ENCODE data around the gene SZT2. TPM values are rescaled to one million over a fixed set of nuclear protein-coding genes. Genes with fewer than 3 reads are reported as not detected.
A peak's percentile ranks its signal among the peaks of the same experiment; 100 is the strongest.

The SZT2 gene
- total RNA-seq, 1 experiment from 2014 or later = 22.2 TPM

- H3K36me3 ChIP-seq (ENCODE audit: low read depth, low read length) = no peaks in the 10 kb centered on the region
- DNase-seq (peak; percentile 27), ATAC-seq (no peak)
- no peak overlapping the region for H3K27ac ChIP-seq (ENCODE audit: low read length)
- H3K79me2 ChIP-seq (ENCODE audit: low read length) = no peaks in the 10 kb centered on the region
- H3K4me2 ChIP-seq (ENCODE audit: low read length) = no peak overlapping the region
- no peaks in the 10 kb centered on the region for H3K9me2 ChIP-seq (replicated peaks; ENCODE audit: low read length)
- no peaks in the 10 kb centered on the region for H4K20me1 ChIP-seq (ENCODE audit: low read length)
- TF ChIP-seq EZH2phosphoT487 (IDR thresholded peaks at IDR 0.05; ENCODE audit: borderline replicate concordance, low read length) (no peak), CTCF (conservative IDR thresholded peaks at IDR 0.05; ENCODE audit: low read depth, low read length) (no peak), EZH2 (IDR thresholded peaks at IDR 0.05; ENCODE audit: low read length, unreplicated experiment) (no peak)
- H3K27me3 ChIP-seq (ENCODE audit: low read length) = no peaks in the 10 kb centered on the region
- ChIA-PET CTCF (no interaction called here), POLR2A (ENCODE audit: unreplicated experiment) (no interaction called here)
- BruUV-seq (replicated peaks) = no TSS peak
- intact Hi-C loops (cut with micrococcal nuclease) = loop anchor here (2.0 kb wide), 1 partner anchor 23 kb away; no protein-coding TSS in a partner anchor
- peaks cover 50% of the 10 kb centered on the region for H3K4me1 ChIP-seq (ENCODE audit: insufficient read depth, low read length)
- no peak overlapping the region for H2AFZ ChIP-seq (ENCODE audit: low read length)
- no peaks in the 10 kb centered on the region for H3K9me3 ChIP-seq (ENCODE audit: low read length)
- H3F3A ChIP-seq (ENCODE audit: low read length, unreplicated experiment) = peaks cover 8% of the 10 kb centered on the region
- H3K4me3 ChIP-seq (ENCODE audit: low read length) = no peak overlapping the region
- no peak overlapping the region for H3K9ac ChIP-seq (ENCODE audit: low read length)
These were observed 88.0 kb downstream of the SZT2 start for GRCh38 chr1:43477716-43478115.

- H3K27me3 ChIP-seq (ENCODE audit: low read length) = no peaks in the 10 kb centered on the region
- ATAC-seq (no peak), DNase-seq (no peak)
- POLR2A ChIA-PET (ENCODE audit: unreplicated experiment) = no interaction called here
- H3K36me3 ChIP-seq (ENCODE audit: low read depth, low read length) = no peaks in the 10 kb centered on the region
- no TSS peak for BruUV-seq (replicated peaks)
- H3K9ac ChIP-seq (ENCODE audit: low read length) = no peak overlapping the region
- intact Hi-C loops (cut with micrococcal nuclease) = no loop called here
- no peak for TF ChIP-seq EZH2 (IDR thresholded peaks at IDR 0.05; ENCODE audit: low read length, unreplicated experiment)
- TF ChIP-seq CTCF (conservative IDR thresholded peaks at IDR 0.05; ENCODE audit: low read depth, low read length) = no peak
- TF ChIP-seq EZH2phosphoT487 (IDR thresholded peaks at IDR 0.05; ENCODE audit: borderline replicate concordance, low read length) = no peak
- H3K4me3 ChIP-seq (ENCODE audit: low read length) = no peak overlapping the region
- no peaks in the 10 kb centered on the region for H3F3A ChIP-seq (ENCODE audit: low read length, unreplicated experiment)
- H3K9me2 ChIP-seq (replicated peaks; ENCODE audit: low read length) = no peaks in the 10 kb centered on the region
- CTCF ChIA-PET = no interaction called here
- H3K4me2 ChIP-seq (ENCODE audit: low read length) = no peak overlapping the region
- peaks cover 34% of the 10 kb centered on the region for H3K4me1 ChIP-seq (ENCODE audit: insufficient read depth, low read length)
- no peak overlapping the region for H3K27ac ChIP-seq (ENCODE audit: low read length)
- no peaks in the 10 kb centered on the region for H3K9me3 ChIP-seq (ENCODE audit: low read length)
- no peak overlapping the region for H2AFZ ChIP-seq (ENCODE audit: low read length)
- H4K20me1 ChIP-seq (ENCODE audit: low read length) = no peaks in the 10 kb centered on the region
- H3K79me2 ChIP-seq (ENCODE audit: low read length) = no peaks in the 10 kb centered on the region
These were observed 89.7 kb downstream of the SZT2 start for GRCh38 chr1:43479414-43479813.

GRCh38 chr1:43481491-43481890 is 91.8 kb downstream of the SZT2 start:
- no peak overlapping the region for H2AFZ ChIP-seq (ENCODE audit: low read length)
- DNase-seq (no peak), ATAC-seq (no peak)
- TF ChIP-seq CTCF (conservative IDR thresholded peaks at IDR 0.05; ENCODE audit: low read depth, low read length) (no peak), EZH2 (IDR thresholded peaks at IDR 0.05; ENCODE audit: low read length, unreplicated experiment) (no peak), EZH2phosphoT487 (IDR thresholded peaks at IDR 0.05; ENCODE audit: borderline replicate concordance, low read length) (no peak)
- H3K36me3 ChIP-seq (ENCODE audit: low read depth, low read length) = no peaks in the 10 kb centered on the region
- H3F3A ChIP-seq (ENCODE audit: low read length, unreplicated experiment) = no peaks in the 10 kb centered on the region
- intact Hi-C loops (cut with micrococcal nuclease) = no loop called here
- no TSS peak for BruUV-seq (replicated peaks)
- no peak overlapping the region for H3K4me3 ChIP-seq (ENCODE audit: low read length)
- H3K79me2 ChIP-seq (ENCODE audit: low read length) = no peaks in the 10 kb centered on the region
- ChIA-PET CTCF (no interaction called here), POLR2A (ENCODE audit: unreplicated experiment) (no interaction called here)
- no peak overlapping the region for H3K9ac ChIP-seq (ENCODE audit: low read length)
- H4K20me1 ChIP-seq (ENCODE audit: low read length) = no peaks in the 10 kb centered on the region
- H3K4me1 ChIP-seq (ENCODE audit: insufficient read depth, low read length) = peaks cover 16% of the 10 kb centered on the region
- H3K27me3 ChIP-seq (ENCODE audit: low read length) = no peaks in the 10 kb centered on the region
- no peak overlapping the region for H3K4me2 ChIP-seq (ENCODE audit: low read length)
- H3K9me3 ChIP-seq (ENCODE audit: low read length) = no peaks in the 10 kb centered on the region
- no peaks in the 10 kb centered on the region for H3K9me2 ChIP-seq (replicated peaks; ENCODE audit: low read length)
- H3K27ac ChIP-seq (ENCODE audit: low read length) = no peak overlapping the region

Data from PC-3 (cell line).